GM18951 (cell line): ENCODE measurements around the gene PNLIPRP2.

Source experiments
- POLR2A ChIP-seq: IDR thresholded peaks from 4 replicates; pipeline ENCODE4 v1.6.1; 2011; ENCODE audit warnings: mild to moderate bottlenecking; ENCODE audit not compliant: insufficient read length, insufficient read depth; ENCODE audit errors: extremely low read depth
- in situ Hi-C: fragments of 300-500 bp; cut with MboI; formaldehyde crosslinking; loops from one replicate; pipeline ENCODE4 v1.12.0; 2022; ENCODE audit warnings: low sequenced_read_pairs, mixed read lengths, inconsistent platforms; ENCODE audit not compliant: unreplicated experiment

Gene PNLIPRP2

DNA sequence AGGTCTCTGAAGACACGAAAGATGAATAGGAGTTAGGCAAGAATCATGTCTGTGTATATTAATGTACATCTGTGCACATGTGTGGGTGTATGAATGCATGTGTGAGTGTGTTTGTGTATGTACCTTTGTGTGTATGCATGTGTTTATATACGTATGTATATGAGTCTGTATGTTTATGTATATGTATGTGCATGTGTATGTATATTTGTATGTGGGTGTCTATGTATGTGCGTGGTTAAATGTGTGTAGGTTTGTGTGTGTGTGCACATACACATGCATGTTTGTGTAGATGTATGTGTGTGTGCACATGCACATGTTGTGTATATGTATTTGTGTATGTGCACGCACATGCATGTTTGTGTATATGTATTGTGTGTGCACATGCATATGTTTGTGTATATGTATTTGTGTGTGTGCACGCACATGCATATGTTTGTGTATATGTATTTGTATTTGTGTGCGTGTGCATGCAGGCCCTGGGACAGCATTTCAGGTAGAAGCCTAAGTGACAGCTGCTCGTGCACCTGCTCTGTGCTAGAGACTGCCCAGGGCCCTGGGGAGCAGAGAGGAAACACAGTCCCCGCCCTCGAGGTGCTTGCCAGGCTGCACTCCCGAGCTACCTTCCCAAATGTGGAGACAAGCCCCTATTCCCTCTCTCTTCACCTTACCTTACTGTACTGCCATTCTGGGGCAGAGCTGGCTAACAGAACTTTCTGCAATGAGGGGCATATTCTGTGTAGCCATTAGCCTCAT is 17.9 kb upstream of the PNLIPRP2 start:
- in situ Hi-C loops = no loop called here
- TF ChIP-seq POLR2A = no peak

GRCh38 chr10:116606061-116606483 is 14.7 kb upstream of the PNLIPRP2 start:
- no peak for TF ChIP-seq POLR2A
- in situ Hi-C loops = no loop called here

- no peak for TF ChIP-seq POLR2A
- in situ Hi-C loops = no loop called here
Measured at GRCh38 chr10:116607336-116607735, 13.4 kb upstream of the PNLIPRP2 start.

DNA sequence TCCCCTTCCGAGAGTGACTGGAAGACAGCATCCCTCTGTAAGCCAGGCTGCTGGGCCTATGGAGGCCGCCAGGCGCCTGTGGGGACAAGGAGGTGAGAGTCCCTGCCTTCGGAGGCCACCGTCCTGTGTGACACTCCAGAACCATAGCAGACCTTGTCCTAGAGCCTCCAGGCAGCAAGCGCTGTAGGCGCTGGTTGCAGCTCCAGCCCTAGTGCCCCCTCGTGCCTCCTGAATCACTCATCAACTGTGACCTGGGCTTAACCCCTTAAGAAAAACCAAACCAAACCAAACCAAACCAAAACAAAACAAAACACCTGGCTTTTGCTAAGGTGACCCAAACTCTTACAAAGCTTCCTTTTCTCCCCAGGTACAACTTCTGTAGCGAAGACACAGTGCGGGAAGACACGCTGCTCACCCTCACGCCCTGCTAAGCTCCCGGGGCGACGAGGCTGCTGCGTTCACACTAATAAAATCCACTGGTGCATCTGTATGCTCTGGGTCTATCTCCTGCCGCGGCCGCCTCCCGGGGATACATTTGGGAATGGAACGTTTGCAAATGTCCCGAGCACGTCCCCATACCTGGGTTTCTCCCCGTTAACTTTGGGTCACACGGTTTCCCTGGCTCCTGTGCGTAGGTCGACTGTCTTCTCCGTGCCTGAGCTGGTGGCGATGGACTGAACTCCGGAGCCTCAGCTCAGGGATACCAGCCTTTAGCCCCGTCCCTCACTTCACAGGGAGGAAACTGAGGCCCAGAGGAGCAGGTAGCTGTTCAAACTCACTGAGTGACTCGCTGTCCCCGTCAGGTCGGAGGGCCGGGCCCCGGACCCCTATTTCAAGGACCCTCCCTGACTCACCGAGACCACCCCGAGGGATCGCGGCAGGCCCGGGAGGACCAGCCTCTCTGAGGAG is 11.8 kb upstream of the PNLIPRP2 start:
- in situ Hi-C loops = no loop called here

GRCh38 chr10:116610443-116611152 is 10.2 kb upstream of the PNLIPRP2 start:
- TF ChIP-seq POLR2A = no peak
- in situ Hi-C loops = no loop called here

More for the DNA sequence above, 11.8 kb upstream of the PNLIPRP2 start:
- no peak for TF ChIP-seq POLR2A

GRCh38 chr10:116611153-116611545 is 9.6 kb upstream of the PNLIPRP2 start:
- in situ Hi-C loops = no loop called here

DNA sequence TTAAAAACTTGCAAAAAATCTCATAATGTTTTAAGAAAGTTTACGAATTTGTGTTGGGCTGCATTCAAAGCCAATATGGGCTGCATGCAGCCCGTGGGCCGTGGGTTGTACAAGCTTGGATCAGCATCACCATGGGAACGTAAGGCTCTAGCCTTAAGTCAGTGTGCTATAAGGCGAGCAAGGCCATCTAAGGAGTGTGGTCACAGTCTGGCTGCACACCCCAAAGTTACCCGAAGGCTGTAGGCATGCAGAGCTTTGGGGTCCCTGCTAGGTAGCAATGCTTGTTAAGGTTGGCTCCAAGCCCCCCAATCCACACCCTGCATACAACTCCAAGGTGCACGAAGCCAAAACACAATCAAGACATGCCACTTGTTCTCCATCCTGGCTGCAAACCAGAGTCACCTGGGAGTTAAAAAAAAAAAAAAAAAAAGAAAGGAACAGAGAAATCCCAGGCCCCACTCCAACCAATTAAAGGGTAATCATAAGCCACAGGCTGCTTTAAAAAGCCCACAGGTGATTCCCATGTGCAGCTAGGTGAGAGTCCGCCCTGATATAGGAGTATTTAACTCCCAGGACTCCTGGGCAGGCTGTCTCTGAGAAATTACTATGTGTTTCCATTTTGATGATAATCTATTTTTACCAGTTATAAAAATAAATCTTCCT is 8.5 kb upstream of the PNLIPRP2 start:
- in situ Hi-C loops = no loop called here
- no peak for TF ChIP-seq POLR2A

More at GRCh38 chr10:116611153-116611545, 9.6 kb upstream of the PNLIPRP2 start:
- no peak for TF ChIP-seq POLR2A

- in situ Hi-C loops = no loop called here
- no peak for TF ChIP-seq POLR2A
Measured at GRCh38 chr10:116613471-116613870, 7.3 kb upstream of the PNLIPRP2 start.

- no peak for TF ChIP-seq POLR2A
- in situ Hi-C loops = no loop called here
Measured at GRCh38 chr10:116614796-116615195, 6.0 kb upstream of the PNLIPRP2 start.

DNA sequence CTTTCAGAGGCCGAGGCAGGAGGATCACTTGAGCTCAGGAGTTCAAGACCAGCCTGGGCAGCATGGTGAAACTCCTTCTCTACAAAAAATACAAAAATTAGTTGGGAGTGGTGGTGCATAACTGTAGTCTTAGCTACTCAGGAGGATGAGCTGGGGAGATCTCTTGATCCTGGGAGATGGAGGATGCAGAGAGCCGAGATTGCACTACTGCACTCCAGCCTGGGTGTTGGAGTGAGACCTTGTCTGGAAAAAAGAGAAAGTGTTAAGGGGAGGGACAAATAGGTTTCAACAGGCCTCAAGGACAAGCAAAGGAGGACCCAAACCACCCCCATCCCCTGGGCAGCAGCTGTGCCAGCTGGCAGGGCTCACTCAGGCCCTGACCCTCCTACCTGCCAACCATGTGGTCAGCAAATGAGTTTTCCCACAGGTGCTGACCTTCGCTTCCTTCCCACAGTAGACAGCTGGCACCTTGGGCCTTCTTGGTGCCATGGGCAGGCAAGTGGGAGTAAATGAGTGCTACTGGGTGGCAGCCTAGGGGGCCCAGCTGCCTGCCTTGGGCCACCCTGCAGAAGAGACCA is 5.5 kb upstream of the PNLIPRP2 start:
- in situ Hi-C loops = no loop called here
- TF ChIP-seq POLR2A = no peak

- in situ Hi-C loops = no loop called here
- TF ChIP-seq POLR2A = no peak
Measured at GRCh38 chr10:116621476-116621875, 723 bp downstream of the PNLIPRP2 start.

GRCh38 chr10:116621934-116622655 is 1.3 kb downstream of the PNLIPRP2 start:
- in situ Hi-C loops = no loop called here
- TF ChIP-seq POLR2A = no peak

- TF ChIP-seq POLR2A = no peak
- in situ Hi-C loops = no loop called here
Measured at GRCh38 chr10:116625845-116626244, 5.1 kb downstream of the PNLIPRP2 start.
